C4-2B (cell line): Measurements from ENCODE around the gene DCAF5.
"Not testable (repeated sequence)": the region's sequence is repeated elsewhere in the genome, so short reads cannot be mapped to it uniquely, and the experiment has no call there.

ENCODE experiments used
- H3K27ac ChIP-seq: fragments of 450-650 bp; 2 replicates; pipeline ENCODE4 v1.5.1; 2017
- ZFX ChIP-seq: fragments of 450-650 bp; IDR thresholded peaks from 2 replicates; pipeline ENCODE4 v1.6.1; 2017
- TF ChIP-seq, protein P1 (sequence below): fragments of 450-650 bp; conservative IDR thresholded peaks from 2 replicates; pipeline ENCODE4 v1.5.1; 2017; ENCODE audit warnings: mild to moderate bottlenecking

Gene DCAF5

DNA sequence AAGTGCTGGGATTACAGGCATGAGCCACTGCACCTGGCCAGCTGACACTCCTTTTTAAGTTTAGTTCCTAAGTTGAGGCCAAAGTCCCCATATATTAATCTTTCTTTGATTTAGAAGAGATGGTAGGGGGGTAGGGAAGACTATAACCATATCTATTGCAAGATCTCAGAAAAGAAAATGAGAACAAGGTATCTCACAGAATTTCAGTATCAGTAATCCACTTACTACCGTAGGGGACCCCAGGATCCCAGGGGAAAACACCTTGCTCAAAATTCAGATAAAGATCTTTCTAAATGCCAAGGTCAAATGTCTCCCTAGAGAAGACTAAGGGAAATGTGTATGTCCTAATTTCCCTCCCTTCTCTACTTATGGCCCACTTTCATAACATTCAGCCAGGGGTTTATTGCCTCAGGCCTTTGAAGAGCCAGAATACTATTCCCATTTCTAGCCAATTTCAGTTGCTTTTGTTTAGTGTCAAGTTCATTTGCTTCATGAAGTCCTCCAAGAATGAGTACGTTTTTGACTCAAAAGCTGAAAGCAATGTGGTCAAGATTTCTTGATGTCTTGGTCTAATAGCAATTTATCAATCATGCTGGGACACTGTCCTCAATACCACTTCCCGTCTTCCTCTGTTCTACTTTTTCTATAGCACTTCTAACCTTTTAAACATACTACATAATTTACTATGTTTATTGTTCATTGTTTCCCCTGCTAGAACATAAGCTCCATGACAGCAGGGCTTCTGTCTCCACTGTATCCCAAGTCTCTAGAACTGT, 86.3 kb downstream of the DCAF5 start:
- TF ChIP-seq, protein P1, sequence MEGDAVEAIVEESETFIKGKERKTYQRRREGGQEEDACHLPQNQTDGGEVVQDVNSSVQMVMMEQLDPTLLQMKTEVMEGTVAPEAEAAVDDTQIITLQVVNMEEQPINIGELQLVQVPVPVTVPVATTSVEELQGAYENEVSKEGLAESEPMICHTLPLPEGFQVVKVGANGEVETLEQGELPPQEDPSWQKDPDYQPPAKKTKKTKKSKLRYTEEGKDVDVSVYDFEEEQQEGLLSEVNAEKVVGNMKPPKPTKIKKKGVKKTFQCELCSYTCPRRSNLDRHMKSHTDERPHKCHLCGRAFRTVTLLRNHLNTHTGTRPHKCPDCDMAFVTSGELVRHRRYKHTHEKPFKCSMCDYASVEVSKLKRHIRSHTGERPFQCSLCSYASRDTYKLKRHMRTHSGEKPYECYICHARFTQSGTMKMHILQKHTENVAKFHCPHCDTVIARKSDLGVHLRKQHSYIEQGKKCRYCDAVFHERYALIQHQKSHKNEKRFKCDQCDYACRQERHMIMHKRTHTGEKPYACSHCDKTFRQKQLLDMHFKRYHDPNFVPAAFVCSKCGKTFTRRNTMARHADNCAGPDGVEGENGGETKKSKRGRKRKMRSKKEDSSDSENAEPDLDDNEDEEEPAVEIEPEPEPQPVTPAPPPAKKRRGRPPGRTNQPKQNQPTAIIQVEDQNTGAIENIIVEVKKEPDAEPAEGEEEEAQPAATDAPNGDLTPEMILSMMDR: no peak
- no peak for TF ChIP-seq ZFX
- H3K27ac ChIP-seq: no peak overlapping the region

DNA sequence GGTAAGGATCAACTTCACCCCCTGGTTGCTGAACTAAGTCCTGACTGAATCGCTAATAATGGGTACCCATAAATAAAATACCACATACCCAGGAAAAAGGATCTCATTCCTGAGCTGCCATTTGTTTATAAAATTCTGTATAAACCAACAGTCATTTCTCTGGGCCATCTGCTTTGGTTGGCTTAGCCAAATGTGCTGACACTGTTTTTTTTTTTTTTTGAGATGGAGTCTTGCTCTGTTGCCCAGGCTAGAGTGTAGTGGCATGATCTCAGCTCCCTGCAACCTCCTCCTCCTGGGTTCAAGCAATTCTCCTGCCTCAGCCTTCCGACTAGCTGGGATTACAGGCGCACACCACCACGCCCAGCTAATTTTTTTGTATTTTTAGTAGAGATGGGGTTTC, 87.0 kb downstream of the DCAF5 start:
- H3K27ac ChIP-seq: not testable (repeated sequence)

DNA sequence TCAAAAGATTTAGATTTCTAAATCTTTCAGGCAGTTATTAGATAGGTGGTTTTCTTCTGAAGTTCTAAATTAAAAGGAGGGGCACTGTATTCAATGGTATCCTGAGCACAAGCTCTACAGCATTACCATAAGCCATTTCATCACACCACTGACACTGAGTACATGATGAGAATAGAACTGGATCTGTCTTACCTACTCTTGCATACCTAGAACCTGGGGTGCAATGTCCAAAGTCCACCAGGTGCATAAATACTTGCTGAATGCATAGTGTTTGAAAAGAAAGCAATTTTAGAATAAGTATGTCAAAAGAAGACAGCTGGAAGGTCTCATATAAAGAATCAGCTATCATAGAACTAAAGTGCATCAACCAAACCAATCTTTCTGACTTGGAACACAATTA, 88.3 kb downstream of the DCAF5 start:
- no peak for TF ChIP-seq ZFX
- TF ChIP-seq, protein P1: no peak
- no peak overlapping the region for H3K27ac ChIP-seq

DNA sequence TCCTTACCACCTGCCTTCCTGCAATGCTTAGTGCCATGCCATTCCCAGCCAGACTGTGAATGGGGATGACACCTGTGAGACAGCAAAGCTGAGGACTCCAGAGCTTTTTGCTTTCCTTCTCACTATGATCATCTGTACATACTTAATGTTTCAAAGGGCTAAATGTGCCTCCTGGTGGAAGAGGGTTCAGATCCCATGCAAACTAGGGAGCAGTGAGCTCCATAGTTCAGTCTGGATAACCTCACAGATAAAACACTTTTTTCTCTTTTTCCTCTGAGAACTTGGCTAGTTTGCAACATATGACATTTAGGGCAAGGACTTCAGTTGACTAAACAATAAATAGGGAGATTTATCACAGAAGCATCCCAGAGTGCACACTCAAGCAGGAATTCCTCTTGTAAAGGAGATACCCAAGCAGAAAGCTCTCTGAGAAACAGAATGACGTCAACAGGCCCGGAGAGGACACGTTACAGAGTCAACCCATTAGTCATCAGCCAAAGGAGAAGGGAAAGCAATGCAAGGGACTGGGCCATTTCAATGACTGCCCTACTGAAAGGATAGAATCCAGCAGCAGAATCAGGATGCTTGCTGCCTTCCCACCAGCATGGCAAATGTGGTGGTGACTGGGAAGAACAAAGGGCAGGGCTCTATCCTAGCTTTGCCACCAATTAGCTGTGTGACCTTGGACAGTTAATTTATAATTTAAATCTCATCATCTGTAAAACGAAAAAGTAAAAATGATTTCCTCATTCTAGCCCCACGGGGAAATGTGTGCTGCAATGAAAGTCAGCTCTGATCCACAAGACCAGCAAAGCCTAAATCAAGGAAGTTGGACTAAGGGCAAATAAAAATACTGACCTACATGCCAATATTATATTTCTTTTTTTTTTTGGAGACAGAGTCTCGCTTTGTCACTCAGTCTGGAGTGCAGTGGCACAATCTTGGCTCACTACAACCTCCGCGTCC, 93.0 kb downstream of the DCAF5 start:
- no peak overlapping the region for H3K27ac ChIP-seq
- TF ChIP-seq, protein P1: no peak
- no peak for TF ChIP-seq ZFX

DNA sequence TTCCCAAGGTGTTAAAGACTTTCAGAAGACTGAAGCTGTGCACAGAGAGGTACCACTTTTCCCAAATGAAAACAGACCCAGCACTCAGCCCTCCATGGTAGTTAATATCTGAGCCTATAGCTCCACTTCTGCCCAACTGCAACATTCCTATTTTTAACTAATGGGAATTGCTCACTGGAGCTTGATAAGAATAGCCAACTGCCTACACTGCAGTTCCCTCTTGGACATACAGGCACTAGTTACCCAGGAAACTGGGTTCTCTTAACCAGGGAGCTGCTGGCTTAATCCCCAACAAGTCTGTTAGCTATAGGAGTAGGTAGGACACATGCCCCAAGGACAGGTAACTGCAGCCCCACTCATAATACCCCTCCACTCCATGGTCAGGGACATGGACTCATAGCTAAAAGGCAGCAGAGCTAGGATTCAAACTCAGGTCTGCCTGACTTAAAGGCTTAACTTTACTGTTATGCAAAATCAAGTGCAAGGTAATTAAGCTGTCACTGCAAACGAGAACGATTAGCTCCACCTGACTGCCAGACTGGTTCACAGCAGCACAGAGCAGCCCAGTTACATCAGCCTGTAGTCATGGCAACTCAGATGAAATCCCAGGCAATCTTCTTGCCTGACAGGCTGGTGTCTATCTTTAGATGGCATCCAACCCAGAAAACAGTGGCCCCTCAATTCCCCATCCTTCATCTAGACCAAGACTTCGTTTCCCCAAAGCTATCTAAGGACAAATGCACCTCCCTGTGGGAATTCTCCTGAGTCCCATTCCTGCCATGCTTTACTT, 96.7 kb downstream of the DCAF5 start:
- TF ChIP-seq, protein P1: no peak
- TF ChIP-seq ZFX: no peak
- H3K27ac ChIP-seq: no peak overlapping the region

DNA sequence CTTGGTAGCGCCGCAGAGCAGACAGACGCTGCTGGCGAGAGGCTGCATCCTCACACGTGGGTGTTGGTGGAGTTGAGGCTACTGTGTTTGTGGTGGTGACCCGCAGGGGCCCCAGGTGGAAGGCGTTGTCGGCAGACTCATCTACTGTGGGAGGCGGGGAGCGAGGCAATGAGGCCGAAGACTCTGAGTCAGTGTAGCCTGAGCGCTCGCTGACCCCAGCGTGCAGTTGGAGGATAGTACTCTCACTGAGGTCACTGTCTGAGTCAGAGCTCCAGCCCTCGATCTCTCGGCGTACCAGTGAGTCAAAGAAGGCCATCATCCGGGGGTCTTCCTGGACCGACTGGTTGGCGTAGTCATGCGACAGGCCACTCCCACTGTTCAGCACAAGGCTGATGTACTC, 97.8 kb downstream of the DCAF5 start:
- no peak overlapping the region for H3K27ac ChIP-seq

DNA sequence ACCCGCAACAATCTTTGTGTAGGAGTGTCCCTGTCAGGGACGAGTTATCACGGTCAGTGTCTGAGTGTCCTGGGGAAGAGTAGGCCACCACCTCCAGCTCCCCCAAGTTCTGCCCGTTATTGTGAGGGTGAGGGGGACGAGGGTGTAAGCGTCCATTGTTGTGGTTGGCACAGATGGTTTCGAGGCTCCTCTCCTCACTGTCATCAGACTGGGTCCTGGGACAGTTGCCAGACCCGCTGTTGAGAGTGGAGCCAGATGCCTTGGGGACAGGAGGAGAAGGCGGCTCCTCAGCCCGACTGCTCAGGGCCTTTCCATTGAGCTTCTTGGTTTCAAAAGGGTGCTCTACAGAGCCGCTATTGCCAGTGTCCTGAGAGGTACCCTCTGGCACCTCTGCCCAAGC, 98.9 kb downstream of the DCAF5 start:
- H3K27ac ChIP-seq: no peak overlapping the region
- TF ChIP-seq, protein P1: no peak
- TF ChIP-seq ZFX: no peak

More for the DNA sequence above, 97.8 kb downstream of the DCAF5 start:
- TF ChIP-seq, protein P1: no peak
- TF ChIP-seq ZFX: no peak
